HG03025 (cell line): ENCODE data around the gene ETV6.
A peak's percentile ranks its signal among the peaks of the same experiment; 100 is the strongest.

Source experiments
- ATAC-seq: cut with Tn5 transposase; IDR thresholded peaks from one replicate; pipeline ENCODE4 v1.9.1; 2021; ENCODE audit warnings: mild to moderate bottlenecking, moderate library complexity; ENCODE audit not compliant: unreplicated experiment, low FRiP score

Gene ETV6

GRCh38 chr12:11712491-11712890 lies 63.0 kb downstream of the ETV6 start:
- ATAC-seq, result no peak

GRCh38 chr12:11713202-11713601 lies 63.7 kb downstream of the ETV6 start:
- no peak for ATAC-seq

GRCh38 chr12:11714626-11715025 lies 65.2 kb downstream of the ETV6 start:
- ATAC-seq, result no peak

GRCh38 chr12:11715621-11716020 lies 66.1 kb downstream of the ETV6 start:
- ATAC-seq, result no peak

- ATAC-seq, result no peak
Observed at GRCh38 chr12:11716794-11717518, 67.5 kb downstream of the ETV6 start.

GRCh38 chr12:11717519-11717961 lies 68.1 kb downstream of the ETV6 start:
- no peak for ATAC-seq

- ATAC-seq, result no peak
Observed at GRCh38 chr12:11718105-11718504, 68.6 kb downstream of the ETV6 start.

- ATAC-seq, result no peak
Observed at GRCh38 chr12:11718768-11719253, 69.3 kb downstream of the ETV6 start.

- ATAC-seq, result no peak
Observed at GRCh38 chr12:11719678-11720099, 70.2 kb downstream of the ETV6 start.

GRCh38 chr12:11722071-11722470 lies 72.6 kb downstream of the ETV6 start:
- ATAC-seq, result no peak

- ATAC-seq, result no peak
Observed at GRCh38 chr12:11722578-11723138, 73.2 kb downstream of the ETV6 start.

GRCh38 chr12:11723993-11724392 lies 74.5 kb downstream of the ETV6 start:
- ATAC-seq, result no peak

- ATAC-seq, result no peak
Observed at GRCh38 chr12:11724888-11725311, 75.4 kb downstream of the ETV6 start.

- ATAC-seq, result no peak
Observed at GRCh38 chr12:11725686-11726085, 76.2 kb downstream of the ETV6 start.

- ATAC-seq, result no peak
Observed at GRCh38 chr12:11726659-11727058, 77.2 kb downstream of the ETV6 start.

- ATAC-seq, result no peak
Observed at GRCh38 chr12:11727133-11727664, 77.7 kb downstream of the ETV6 start.

- no peak for ATAC-seq
Observed at GRCh38 chr12:11728154-11728755, 78.8 kb downstream of the ETV6 start.

- no peak for ATAC-seq
Observed at GRCh38 chr12:11729008-11729407, 79.5 kb downstream of the ETV6 start.

GRCh38 chr12:11729439-11730150 lies 80.1 kb downstream of the ETV6 start:
- ATAC-seq, result no peak

GRCh38 chr12:11730299-11731041 lies 81.0 kb downstream of the ETV6 start:
- peak; percentile 39 for ATAC-seq
